Activated CD4-positive, alpha-beta T cell treated with anti-CD3 and anti-CD28 coated beads for 36 hours (primary cell): ENCODE measurements around the gene CYSRT1. TPM values are rescaled to one million over a fixed set of nuclear protein-coding genes. Genes with fewer than 3 reads are reported as not detected.

Experiments
- ATAC-seq: fragments of 200-7000 bp; cut with Tn5 transposase; one replicate; pipeline ENCODE4 v1.10.0; 2021; ENCODE audit warnings: mild to moderate bottlenecking, moderate library complexity
- CTCF ChIA-PET: fragments of 350-600 bp; sonication (Branson Sonifier 250); formaldehyde crosslinking; loops from one replicate; lab custom pipeline; 2021; ENCODE audit warnings: antibody characterized with exemption; lab: Charles Lee
- POLR2A ChIA-PET: fragments of 350-600 bp; sonication (Branson Sonifier 250); formaldehyde crosslinking; loops from one replicate; lab custom pipeline; 2021; ENCODE audit warnings: antibody characterized with exemption, inconsistent platforms; lab: Charles Lee
- DNase-seq: peaks from one replicate; pipeline ENCODE4 v3.0.0-alpha.2; 2020
- H3K27ac Mint-ChIP-seq: one replicate; pipeline ENCODE4 v1.8.0; 2021; ENCODE audit warnings: mixed read lengths
- H3K27me3 Mint-ChIP-seq: one replicate; pipeline ENCODE4 v1.8.0; 2021; ENCODE audit warnings: mixed read lengths
- H3K36me3 Mint-ChIP-seq: one replicate; pipeline ENCODE4 v1.8.0; 2021; ENCODE audit warnings: low read depth, mixed read lengths
- H3K4me1 Mint-ChIP-seq: one replicate; pipeline ENCODE4 v1.8.0; 2021; ENCODE audit warnings: mixed read lengths
- H3K4me3 Mint-ChIP-seq: one replicate; pipeline ENCODE4 v1.8.0; 2021; ENCODE audit warnings: mild to moderate bottlenecking, moderate library complexity, mixed read lengths
- H3K9me3 Mint-ChIP-seq: one replicate; pipeline ENCODE4 v1.8.0; 2021; ENCODE audit warnings: low read depth, mixed read lengths
- intact Hi-C, 2 experiments: fragments of 100-400 bp; cut with DNase I in 1 of 2; cut with micrococcal nuclease in 1 of 2; formaldehyde crosslinking; loops; one replicate each; pipeline versions ENCODE4 v1.14.2 to v1.15.1; 2022 to 2024; cut with DNase I, micrococcal nuclease
- total RNA-seq, 2 experiments: library from RNA; stranded (reverse); gene quantifications; one replicate each; pipeline ENCODE4 v1.2.3, GENCODE V29; 2021

Gene CYSRT1
- total RNA-seq, 2 experiments from 2014 or later = 0.23 to 0.42 TPM

DNA sequence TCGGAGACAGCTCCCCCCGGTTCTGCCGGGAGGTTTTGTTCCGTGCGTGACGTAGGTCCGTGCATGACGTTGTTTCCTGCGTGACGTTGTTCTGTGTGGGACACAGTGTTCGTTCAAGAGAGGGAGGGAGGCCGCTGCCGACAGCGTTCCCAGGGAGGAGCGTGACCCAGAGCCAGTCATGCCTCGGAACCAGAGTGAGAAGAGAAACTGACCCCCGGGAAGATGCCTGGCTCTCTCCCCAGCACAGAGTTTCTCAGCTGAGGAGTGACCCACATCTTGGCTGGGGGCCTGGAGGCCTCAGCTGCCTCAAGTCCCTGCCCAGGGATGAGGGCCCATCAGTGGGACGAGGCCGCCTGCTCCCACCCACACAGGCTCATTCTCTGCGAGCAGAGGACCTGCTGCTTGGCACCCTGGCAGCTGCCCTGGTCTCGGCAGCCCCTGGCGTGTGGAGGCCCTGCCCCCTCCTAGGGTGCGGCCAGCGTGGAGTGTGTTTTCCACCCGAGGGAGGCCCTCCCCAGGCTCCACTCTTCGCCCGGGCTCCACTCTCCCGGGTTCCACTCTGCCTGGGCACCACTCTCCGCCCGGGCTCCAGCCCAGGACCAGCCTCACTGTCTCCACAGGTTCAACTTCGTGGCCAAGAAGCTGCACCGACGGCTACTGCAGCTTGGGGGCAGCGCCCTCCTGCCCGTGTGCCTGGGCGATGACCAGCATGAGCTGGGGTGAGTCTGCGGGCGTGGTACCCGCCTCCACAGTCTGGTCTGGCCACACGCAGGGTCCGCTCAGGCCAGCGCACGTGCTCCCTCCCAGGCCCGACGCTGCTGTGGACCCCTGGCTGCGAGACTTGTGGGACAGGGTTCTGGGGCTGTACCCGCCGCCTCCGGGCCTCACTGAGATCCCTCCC, 11.6 kb upstream of the CYSRT1 start:
- H3K27me3 Mint-ChIP-seq = no peaks in the 10 kb centered on the region
- no peaks in the 10 kb centered on the region for H3K9me3 Mint-ChIP-seq
- no peaks in the 10 kb centered on the region for H3K4me1 Mint-ChIP-seq
- no peak for DNase-seq
- no peak for ATAC-seq
- no peak overlapping the region for H3K4me3 Mint-ChIP-seq
- H3K36me3 Mint-ChIP-seq = peaks cover 10% of the 10 kb centered on the region
- POLR2A ChIA-PET = no interaction called here
- intact Hi-C loops = no loop called here
- CTCF ChIA-PET = no interaction called here
- H3K27ac Mint-ChIP-seq = no peak overlapping the region

DNA sequence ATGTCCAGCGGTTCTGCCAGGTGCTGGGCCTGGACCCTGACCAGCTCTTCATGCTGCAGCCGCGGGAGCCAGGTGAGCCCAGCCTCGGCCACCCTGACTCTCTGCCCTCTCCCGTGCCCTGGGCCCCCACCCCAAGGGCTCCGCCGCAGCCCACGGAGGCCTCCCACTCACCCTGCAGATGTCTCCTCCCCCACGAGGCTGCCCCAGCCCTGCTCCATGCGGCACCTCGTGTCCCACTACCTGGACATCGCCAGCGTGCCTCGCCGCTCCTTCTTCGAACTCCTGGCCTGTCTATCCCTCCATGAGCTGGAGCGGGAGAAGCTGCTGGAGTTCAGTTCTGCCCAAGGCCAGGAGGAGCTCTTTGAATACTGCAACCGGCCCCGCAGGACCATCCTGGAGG, 10.4 kb upstream of the CYSRT1 start:
- H3K9me3 Mint-ChIP-seq = no peaks in the 10 kb centered on the region
- DNase-seq (no peak), ATAC-seq (no peak)
- peaks cover 6% of the 10 kb centered on the region for H3K36me3 Mint-ChIP-seq
- CTCF ChIA-PET = no interaction called here
- POLR2A ChIA-PET = interaction anchor here (0.8 kb wide), 1 partner anchor 22 kb away, joined by 3 read pairs; no protein-coding TSS in a partner anchor
- no peak overlapping the region for H3K4me3 Mint-ChIP-seq
- intact Hi-C loops = no loop called here
- H3K4me1 Mint-ChIP-seq = no peaks in the 10 kb centered on the region
- no peaks in the 10 kb centered on the region for H3K27me3 Mint-ChIP-seq
- H3K27ac Mint-ChIP-seq = no peak overlapping the region

DNA sequence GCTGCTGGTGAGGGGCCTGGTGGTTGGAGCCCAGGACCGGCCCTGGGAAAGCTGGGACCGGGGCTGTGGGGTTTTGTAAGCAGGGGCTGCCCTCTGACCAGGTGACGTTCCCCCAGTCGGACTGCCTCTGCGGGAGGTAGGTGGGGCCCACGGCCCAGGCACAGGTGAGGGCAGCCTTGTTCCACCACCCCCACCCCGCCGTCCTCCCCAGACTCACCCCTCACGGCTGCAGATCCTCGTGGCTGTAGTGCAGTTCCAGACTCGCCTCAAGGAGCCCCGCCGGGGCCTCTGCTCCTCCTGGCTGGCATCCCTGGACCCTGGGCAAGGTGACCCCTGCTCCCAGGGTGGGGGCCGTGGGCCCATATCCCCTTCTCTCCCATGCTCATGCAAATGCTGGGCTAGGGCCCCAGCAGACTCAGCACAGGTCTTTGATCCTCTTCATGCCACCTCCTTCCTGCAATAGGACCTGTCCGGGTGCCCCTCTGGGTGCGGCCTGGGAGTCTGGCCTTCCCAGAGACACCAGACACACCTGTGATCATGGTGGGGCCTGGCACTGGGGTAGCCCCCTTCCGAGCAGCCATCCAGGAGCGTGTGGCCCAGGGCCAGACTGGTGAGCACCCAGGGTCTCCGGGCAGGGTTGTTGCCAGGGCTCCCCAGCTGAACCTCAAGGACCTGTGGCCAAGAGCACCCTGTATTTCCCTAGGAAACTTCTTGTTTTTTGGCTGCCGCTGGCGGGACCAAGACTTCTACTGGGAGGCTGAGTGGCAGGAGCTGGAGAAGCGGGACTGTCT, 9.6 kb upstream of the CYSRT1 start:
- no peak overlapping the region for H3K27ac Mint-ChIP-seq
- CTCF ChIA-PET = no interaction called here
- no peak for ATAC-seq
- intact Hi-C loops = no loop called here
- peaks cover 4% of the 10 kb centered on the region for H3K36me3 Mint-ChIP-seq
- POLR2A ChIA-PET = interaction anchor here (0.8 to 1.1 kb wide), 2 partner anchors 21 to 97 kb away, joined by 3 read pairs; no protein-coding TSS in a partner anchor
- H3K9me3 Mint-ChIP-seq = no peaks in the 10 kb centered on the region
- H3K4me3 Mint-ChIP-seq = no peak overlapping the region
- no peaks in the 10 kb centered on the region for H3K27me3 Mint-ChIP-seq
- no peak for DNase-seq
- H3K4me1 Mint-ChIP-seq = no peaks in the 10 kb centered on the region

DNA sequence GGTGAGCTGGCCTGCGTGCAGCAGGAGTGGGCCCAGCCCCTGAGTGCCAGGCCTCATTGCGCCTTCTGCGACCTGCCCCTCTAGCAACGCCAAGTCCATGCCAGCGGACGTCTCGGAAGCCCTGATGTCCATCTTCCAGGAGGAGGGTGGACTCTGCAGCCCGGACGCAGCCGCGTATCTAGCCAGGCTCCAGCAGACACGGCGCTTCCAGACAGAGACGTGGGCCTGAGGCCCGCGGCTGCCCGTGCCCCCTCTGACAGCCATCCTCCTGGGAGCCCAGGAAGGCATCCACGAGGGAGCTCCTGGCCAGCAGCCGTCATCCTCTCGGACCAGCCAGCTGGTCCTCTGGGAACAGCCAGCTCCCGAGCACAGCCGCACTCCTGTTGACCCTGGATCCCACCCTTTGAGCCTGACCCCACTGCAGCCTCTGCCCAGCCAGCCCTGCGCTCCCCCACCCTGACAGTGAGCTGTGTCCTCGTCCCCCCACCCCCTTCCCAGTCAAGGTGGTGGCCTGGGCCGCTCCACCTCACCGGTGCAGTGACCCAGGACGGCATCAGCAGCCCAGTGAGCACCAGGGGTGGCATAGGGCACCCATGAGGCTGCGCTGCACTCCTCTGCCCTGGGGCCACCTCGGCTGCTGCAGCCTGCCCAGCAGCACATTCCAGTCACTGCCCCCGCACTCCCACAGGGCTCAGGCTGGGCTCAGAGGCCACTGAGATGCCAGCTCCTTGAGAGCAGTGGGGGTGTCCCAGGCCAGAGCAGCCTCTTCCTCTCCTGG, 8.6 kb upstream of the CYSRT1 start:
- ChIA-PET POLR2A (interaction anchor here (1.1 kb wide), 1 partner anchor 98 kb away, joined by 3 read pairs; no protein-coding TSS in a partner anchor), CTCF (interaction anchor here (0.6 to 1.2 kb wide), 3 partner anchors 9 to 27 kb away, joined by 3 to 4 read pairs (median 3); no protein-coding TSS in a partner anchor)
- ATAC-seq (no peak), DNase-seq (no peak)
- Mint-ChIP-seq H3K27me3 (no peaks in the 10 kb centered on the region), H3K27ac (no peak overlapping the region), H3K36me3 (peaks cover 4% of the 10 kb centered on the region), H3K4me3 (no peak overlapping the region), H3K9me3 (no peaks in the 10 kb centered on the region), H3K4me1 (no peaks in the 10 kb centered on the region)
- intact Hi-C loops = no loop called here

DNA sequence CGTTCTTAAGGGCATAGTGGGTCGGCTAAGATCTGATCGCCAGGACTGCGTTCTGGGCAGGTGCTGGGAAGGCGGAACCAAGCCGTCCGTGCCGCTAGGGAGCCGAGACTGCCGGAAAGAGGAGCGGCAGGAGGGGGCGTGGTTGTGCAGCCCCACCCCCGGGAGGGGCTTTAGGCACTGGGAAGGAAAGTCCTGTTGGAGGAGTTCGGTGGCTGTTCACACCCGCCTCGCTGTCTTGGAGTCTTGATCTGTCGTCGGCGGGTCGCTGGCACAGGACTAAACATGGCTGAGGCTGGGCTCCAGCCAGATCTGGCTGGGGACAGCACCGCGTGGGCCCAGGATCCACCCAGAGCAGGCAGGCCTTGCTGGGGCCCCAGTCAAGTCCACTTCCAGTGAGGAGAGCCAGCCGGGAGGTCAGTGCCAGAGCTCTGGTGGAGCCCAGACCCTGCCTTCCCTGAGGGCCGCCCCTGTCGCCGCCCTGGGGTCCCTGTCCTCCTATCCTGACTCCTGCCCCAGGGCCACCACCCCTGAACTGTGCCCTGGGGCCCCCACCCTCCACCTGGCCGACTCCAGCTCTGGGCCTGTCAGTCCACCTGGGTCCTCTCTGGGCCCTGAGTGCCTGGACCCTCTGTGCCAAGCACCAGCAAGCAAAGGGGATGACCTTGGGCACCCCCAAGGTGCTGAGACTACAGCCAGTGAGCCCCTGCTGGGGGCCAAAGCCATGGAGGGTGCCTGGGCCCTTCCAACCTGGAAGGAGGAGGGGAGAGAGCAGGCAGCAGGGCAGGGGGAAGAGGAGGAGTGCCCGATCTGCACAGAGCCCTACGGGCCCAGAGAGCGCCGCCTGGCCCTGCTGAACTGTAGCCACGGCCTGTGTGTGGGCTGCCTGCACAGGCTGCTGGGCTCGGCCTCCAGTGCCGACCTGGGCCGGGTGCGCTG, 7.4 kb upstream of the CYSRT1 start:
- intact Hi-C loops = no loop called here
- Mint-ChIP-seq H3K4me1 (no peaks in the 10 kb centered on the region), H3K9me3 (no peaks in the 10 kb centered on the region), H3K4me3 (no peak overlapping the region), H3K36me3 (peaks cover 4% of the 10 kb centered on the region), H3K27ac (no peak overlapping the region), H3K27me3 (no peaks in the 10 kb centered on the region)
- DNase-seq (no peak), ATAC-seq (no peak)
- ChIA-PET CTCF (interaction anchor here (0.6 to 1.2 kb wide), 2 partner anchors 11 to 12 kb away, joined by 3 to 4 read pairs; no protein-coding TSS in a partner anchor), POLR2A (no interaction called here)

DNA sequence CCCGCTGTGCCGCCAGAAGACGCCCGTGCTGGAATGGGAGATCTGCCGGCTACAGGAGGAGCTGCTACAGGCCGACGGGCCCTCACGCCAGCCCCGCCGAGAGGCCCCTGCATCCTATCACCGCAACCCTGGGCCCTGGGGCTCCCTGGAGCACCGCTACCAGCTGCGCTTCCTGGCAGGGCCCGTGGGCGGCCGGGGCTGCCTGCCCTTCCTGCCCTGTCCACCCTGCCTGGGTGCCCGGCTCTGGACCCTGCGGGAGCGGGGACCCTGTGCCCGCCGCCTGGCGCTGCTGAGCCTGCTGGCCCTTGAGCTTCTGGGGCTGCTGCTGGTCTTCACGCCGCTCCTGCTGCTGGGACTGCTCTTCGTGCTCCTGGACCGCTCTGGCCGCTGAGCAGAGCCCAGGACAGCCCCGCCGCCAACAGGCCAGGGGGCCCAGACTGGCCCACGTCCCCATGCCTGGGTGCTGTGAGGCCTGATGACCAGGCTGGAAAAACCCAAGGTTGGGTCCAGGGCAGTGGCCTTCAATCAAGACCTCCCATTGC, 6.7 kb upstream of the CYSRT1 start:
- Mint-ChIP-seq H3K4me1 (no peaks in the 10 kb centered on the region), H3K9me3 (no peaks in the 10 kb centered on the region), H3K27me3 (no peaks in the 10 kb centered on the region), H3K4me3 (no peak overlapping the region), H3K27ac (no peak overlapping the region), H3K36me3 (no peaks in the 10 kb centered on the region)
- intact Hi-C loops = no loop called here
- ChIA-PET CTCF (no interaction called here), POLR2A (no interaction called here)
- DNase-seq (no peak), ATAC-seq (no peak)

DNA sequence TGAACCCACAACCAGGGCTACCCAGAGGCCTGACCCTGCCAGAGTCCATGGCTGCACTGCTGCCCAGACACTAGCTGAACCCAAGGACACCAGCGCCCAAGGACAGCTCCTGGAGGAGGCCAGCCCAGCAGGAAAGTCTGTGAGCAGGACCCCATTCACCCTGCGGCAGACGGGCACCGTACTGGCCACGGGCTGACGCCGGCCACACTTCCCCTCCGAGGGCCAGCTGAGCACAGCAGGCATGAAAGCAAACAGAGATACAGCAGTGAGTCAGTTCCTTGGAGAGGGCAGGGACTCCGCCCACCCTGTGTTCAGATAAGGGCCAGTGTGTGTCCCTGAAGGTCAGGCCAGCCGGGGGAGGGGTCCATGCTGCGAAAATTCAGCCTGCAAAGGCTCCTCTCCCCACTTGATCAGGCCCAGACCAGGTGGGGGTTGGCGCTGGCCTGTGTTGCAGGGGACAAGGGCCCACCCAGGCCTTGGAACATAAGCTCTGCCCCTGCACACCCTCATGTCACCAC, 6.2 kb upstream of the CYSRT1 start:
- no peak for DNase-seq
- Mint-ChIP-seq H3K4me3 (no peak overlapping the region), H3K27me3 (no peaks in the 10 kb centered on the region), H3K9me3 (no peaks in the 10 kb centered on the region), H3K27ac (no peak overlapping the region), H3K36me3 (no peaks in the 10 kb centered on the region), H3K4me1 (no peaks in the 10 kb centered on the region)
- no peak for ATAC-seq
- ChIA-PET POLR2A (no interaction called here), CTCF (no interaction called here)
- intact Hi-C loops = no loop called here

DNA sequence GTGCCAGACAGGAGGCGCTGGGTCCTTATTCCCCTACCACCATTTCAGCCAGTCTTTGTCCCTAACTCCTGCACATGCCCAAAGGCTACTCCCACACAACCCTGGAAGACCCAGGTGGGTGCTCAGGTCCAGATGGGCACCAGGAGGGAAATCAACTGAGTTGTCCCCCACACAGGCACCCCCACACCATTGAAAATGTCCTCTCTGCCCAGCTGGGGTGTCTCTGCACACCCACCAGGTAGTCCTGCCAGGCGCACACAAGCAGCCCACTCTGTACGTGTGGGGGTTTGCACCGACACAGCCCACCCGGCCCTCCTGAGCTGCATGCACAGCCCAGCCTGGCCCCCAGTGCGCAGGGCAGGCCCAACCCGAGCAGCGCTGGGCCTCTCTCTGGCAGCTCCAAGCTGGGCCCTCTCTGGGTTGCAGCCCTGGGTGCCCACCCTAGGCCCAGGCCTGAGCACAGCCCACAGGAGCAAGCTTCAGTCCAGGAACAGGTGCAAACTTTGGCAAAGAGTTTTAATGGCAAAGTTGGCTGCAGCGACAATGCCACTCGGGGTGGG, 5.1 kb upstream of the CYSRT1 start:
- ChIA-PET CTCF (interaction anchor here (0.5 kb wide), 1 partner anchor 895 kb away, joined by 4 read pairs; no protein-coding TSS in a partner anchor), POLR2A (no interaction called here)
- DNase-seq (no peak), ATAC-seq (no peak)
- Mint-ChIP-seq H3K27me3 (no peaks in the 10 kb centered on the region), H3K36me3 (no peaks in the 10 kb centered on the region), H3K4me1 (peaks cover 3% of the 10 kb centered on the region), H3K27ac (no peak overlapping the region), H3K9me3 (no peaks in the 10 kb centered on the region), H3K4me3 (no peak overlapping the region)
- intact Hi-C loops = loop anchor here in 1 of 2 experiments (5.0 to 10.0 kb wide), 3 partner anchors 33 to 435 kb away; partner anchors contain the start of genes ANAPC2, NPDC1 and SSNA1

DNA sequence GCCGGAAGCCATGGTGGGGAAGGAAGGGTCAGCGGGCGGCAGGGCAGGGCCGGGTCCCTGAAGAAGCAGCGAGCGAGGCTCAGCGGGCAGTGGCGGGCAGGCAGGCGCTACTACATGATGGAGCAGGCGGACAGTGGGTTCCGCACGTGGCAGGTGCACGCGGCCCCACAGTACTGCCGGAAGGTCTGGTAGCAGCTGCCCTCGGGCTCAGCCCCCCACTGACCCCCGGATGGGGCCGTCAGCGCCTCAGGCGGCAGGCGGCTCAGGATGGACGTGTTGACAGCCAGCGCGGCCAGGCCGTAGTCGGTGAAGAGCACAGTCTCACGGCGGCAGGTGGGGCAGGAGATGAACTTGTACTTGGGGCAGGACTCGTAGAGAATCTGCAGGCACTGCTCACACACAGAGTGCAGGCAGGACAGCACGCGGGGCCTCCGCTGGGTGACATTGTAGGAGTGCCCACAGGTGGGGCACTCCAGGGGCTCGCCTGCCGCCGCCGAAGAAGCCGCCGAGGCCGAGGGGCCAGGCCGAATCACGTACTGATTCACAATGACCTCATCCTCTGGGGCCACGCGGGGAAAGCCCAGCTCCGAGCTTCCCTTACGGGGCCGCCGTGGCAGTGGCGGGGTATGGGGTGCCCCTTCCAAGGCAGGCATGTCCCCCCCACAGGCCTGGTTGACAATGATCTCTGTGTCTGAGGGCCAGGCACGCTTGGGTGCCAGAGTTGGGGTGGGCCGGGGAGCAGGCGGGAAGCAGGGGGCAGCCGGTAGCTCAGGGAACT, 4.5 kb upstream of the CYSRT1 start:
- ChIA-PET POLR2A (no interaction called here), CTCF (no interaction called here)
- Mint-ChIP-seq H3K36me3 (no peaks in the 10 kb centered on the region), H3K27ac (no peak overlapping the region), H3K4me3 (no peak overlapping the region), H3K9me3 (no peaks in the 10 kb centered on the region), H3K4me1 (peaks cover 5% of the 10 kb centered on the region), H3K27me3 (no peaks in the 10 kb centered on the region)
- no peak for ATAC-seq
- DNase-seq = no peak
- intact Hi-C loops = loop anchor here in 1 of 2 experiments (5.0 to 10.0 kb wide), 3 partner anchors 33 to 436 kb away; partner anchors contain the start of genes ANAPC2, NPDC1 and SSNA1
